PC-9 (cell line): Measurements from ENCODE around the gene ZNF337. TPM values are rescaled to one million over a fixed set of nuclear protein-coding genes. Genes with fewer than 3 reads are reported as not detected.
"Not testable (repeated sequence)": the region's sequence is repeated elsewhere in the genome, so short reads cannot be mapped to it uniquely, and the experiment has no call there.

ENCODE experiments used
- BruUV-seq: library from RNA; stranded (reverse); fragments of 400-500 nt; replicated peaks from 2 replicates; lab custom pipeline; 2021; lab: Mats Ljungman, UMichigan
- CTCF ChIA-PET: fragments of 300-600 bp; sonication (Branson Sonifier 250); formaldehyde crosslinking; loops from one replicate; lab custom pipeline; 2022; ENCODE audit warnings: antibody characterized with exemption; lab: Charles Lee
- POLR2A ChIA-PET: fragments of 300-600 bp; sonication (Branson Sonifier 250); formaldehyde crosslinking; loops from one replicate; lab custom pipeline; 2022; ENCODE audit warnings: antibody characterized with exemption; ENCODE audit not compliant: unreplicated experiment; lab: Charles Lee
- DNase-seq, 2 experiments: peaks; one replicate each; pipeline versions ENCODE4 v3.0.0 to v3.0.0-alpha.2; 2015 to 2022; ENCODE audit warnings: mixed read lengths in 1 of 2
- H2AFZ ChIP-seq: fragments of 200-600 bp; sonication (generic); 2 replicates; pipeline ENCODE4 v1.8.1; 2017; ENCODE audit warnings: antibody characterized with exemption
- H3F3A ChIP-seq: fragments of 200-600 bp; sonication (generic); 2 replicates; pipeline ENCODE4 v1.8.1; 2017; ENCODE audit warnings: antibody characterized with exemption, mild to moderate bottlenecking, low read depth; ENCODE audit not compliant: insufficient read depth
- H3K27ac ChIP-seq: fragments of 200-600 bp; sonication (generic); 2 replicates; pipeline ENCODE4 v1.6.1; 2016; ENCODE audit warnings: mixed run types
- H3K27me3 ChIP-seq: fragments of 200-600 bp; sonication (generic); 2 replicates; pipeline ENCODE4 v1.6.1; 2016; ENCODE audit warnings: low read depth, mixed run types; ENCODE audit not compliant: insufficient read depth
- H3K36me3 ChIP-seq: fragments of 200-600 bp; sonication (generic); 2 replicates; pipeline ENCODE4 v1.6.1; 2016; ENCODE audit warnings: low read depth, mixed run types
- H3K4me1 ChIP-seq: fragments of 200-600 bp; sonication (generic); replicated peaks from 2 replicates; pipeline ENCODE4 v1.6.1; 2016; ENCODE audit warnings: mixed run types; ENCODE audit not compliant: insufficient read depth
- H3K4me2 ChIP-seq: fragments of 200-600 bp; sonication (generic); 2 replicates; pipeline ENCODE4 v1.6.1; 2017; ENCODE audit warnings: mixed run types
- H3K4me3 ChIP-seq: fragments of 200-600 bp; sonication (generic); 2 replicates; pipeline ENCODE4 v1.6.1; 2016; ENCODE audit warnings: mixed run types
- H3K79me2 ChIP-seq: fragments of 200-600 bp; sonication (generic); 2 replicates; pipeline ENCODE4 v1.6.1; 2017; ENCODE audit warnings: low read depth, mixed run types
- H3K9me2 ChIP-seq: fragments of 200-600 bp; sonication (generic); 2 replicates; pipeline ENCODE4 v1.8.1; 2017; ENCODE audit warnings: mild to moderate bottlenecking; ENCODE audit not compliant: insufficient read depth
- H3K9me3 ChIP-seq: fragments of 200-600 bp; sonication (generic); 2 replicates; pipeline ENCODE4 v1.8.1; 2016; ENCODE audit warnings: low read depth; ENCODE audit not compliant: insufficient read depth
- H4K20me1 ChIP-seq: fragments of 200-600 bp; sonication (generic); 2 replicates; pipeline ENCODE4 v1.8.1; 2017; ENCODE audit not compliant: insufficient read depth
- CTCF ChIP-seq: fragments of 200-600 bp; sonication (generic); conservative IDR thresholded peaks from 2 replicates; pipeline ENCODE4 v1.6.1; 2017; ENCODE audit warnings: mixed run types, antibody characterized with exemption, mild to moderate bottlenecking, moderate library complexity
- EZH2 ChIP-seq: fragments of 200-600 bp; sonication (generic); IDR thresholded peaks from 2 replicates; pipeline ENCODE4 v1.8.0; 2017; ENCODE audit warnings: antibody characterized with exemption, low read depth
- intact Hi-C: fragments of 100-400 bp; cut with micrococcal nuclease; formaldehyde crosslinking; loops from one replicate; pipeline ENCODE4 v1.10.0; 2022; ENCODE audit not compliant: unreplicated experiment
- total RNA-seq: library from RNA; stranded (reverse); gene quantifications from 2 replicates; pipeline ENCODE4 v1.2.3, GENCODE V29; 2021

Gene ZNF337
- total RNA-seq, 1 experiment from 2014 or later = 12.8 TPM

- no peaks in the 10 kb centered on the region; the same call in 1 of the 2 replicates for H3K9me3 ChIP-seq
- TF ChIP-seq CTCF (no peak), EZH2 (no peak)
- no peaks in the 10 kb centered on the region for H3K79me2 ChIP-seq
- no peak overlapping the region for H3K4me3 ChIP-seq
- no peak overlapping the region for H2AFZ ChIP-seq
- no peak overlapping the region for H3K4me2 ChIP-seq
- no peaks in the 10 kb centered on the region for H3F3A ChIP-seq
- H3K9me2 ChIP-seq = no peaks in the 10 kb centered on the region
- no peaks in the 10 kb centered on the region for H3K36me3 ChIP-seq
- ChIA-PET POLR2A (no interaction called here), CTCF (no interaction called here)
- BruUV-seq = no TSS peak
- H3K4me1 ChIP-seq = no peaks in the 10 kb centered on the region
- H4K20me1 ChIP-seq = no peaks in the 10 kb centered on the region
- no peak overlapping the region for H3K27ac ChIP-seq
- no peaks in the 10 kb centered on the region for H3K27me3 ChIP-seq
- intact Hi-C loops = no loop called here
- no peak for DNase-seq
These were observed 10.1 kb upstream of the ZNF337 start for GRCh38 chr20:25706793-25707192.

- Histone ChIP-seq H3K36me3 (no peaks in the 10 kb centered on the region), H3K4me1 (no peaks in the 10 kb centered on the region), H3K9me2 (no peaks in the 10 kb centered on the region), H3K79me2 (no peaks in the 10 kb centered on the region), H4K20me1 (no peaks in the 10 kb centered on the region), H3F3A (no peaks in the 10 kb centered on the region), H3K9me3 (peaks cover under 1% of the 10 kb centered on the region; the same call in 1 of the 2 replicates), H3K27ac (no peak overlapping the region), H3K27me3 (no peaks in the 10 kb centered on the region), H2AFZ (no peak overlapping the region), H3K4me3 (no peak overlapping the region), H3K4me2 (no peak overlapping the region)
- no TSS peak for BruUV-seq
- DNase-seq = no peak
- POLR2A ChIA-PET = no interaction called here
- TF ChIP-seq CTCF (no peak), EZH2 (no peak)
- CTCF ChIA-PET = no interaction called here
- intact Hi-C loops = no loop called here
These were observed 9.2 kb upstream of the ZNF337 start for GRCh38 chr20:25705830-25706351.

GRCh38 chr20:25704303-25704702 lies 7.7 kb upstream of the ZNF337 start:
- H3K79me2 ChIP-seq, H3K27me3 ChIP-seq, H4K20me1 ChIP-seq, intact Hi-C loops, H3F3A ChIP-seq, H3K36me3 ChIP-seq, H3K27ac ChIP-seq, H3K4me2 ChIP-seq, BruUV-seq, POLR2A ChIA-PET, H3K9me2 ChIP-seq, H2AFZ ChIP-seq, CTCF ChIA-PET, H3K4me3 ChIP-seq, H3K4me1 ChIP-seq, DNase-seq: not testable (repeated sequence)
- H3K9me3 ChIP-seq = peaks cover 14% of the 10 kb centered on the region

GRCh38 chr20:25700835-25701234 lies 4.2 kb upstream of the ZNF337 start:
- DNase-seq, intact Hi-C loops, H3F3A ChIP-seq, H3K9me2 ChIP-seq, H3K27me3 ChIP-seq, H3K4me2 ChIP-seq, H4K20me1 ChIP-seq, BruUV-seq, H3K27ac ChIP-seq, H3K4me3 ChIP-seq, H3K79me2 ChIP-seq, CTCF ChIA-PET, H3K4me1 ChIP-seq, H3K36me3 ChIP-seq, H2AFZ ChIP-seq, POLR2A ChIA-PET: not testable (repeated sequence)
- peaks cover 14% of the 10 kb centered on the region for H3K9me3 ChIP-seq
